Caco-2 (cell line): ENCODE data around the gene S100Z. TPM values are rescaled to one million over a fixed set of nuclear protein-coding genes. Genes with fewer than 3 reads are reported as not detected.
"Not testable (repeated sequence)": the region's sequence is repeated elsewhere in the genome, so short reads cannot be mapped to it uniquely, and the experiment has no call there.

Source experiments
- BruUV-seq: library from RNA; stranded (reverse); fragments of 400-500 nt; replicated peaks from 2 replicates; lab custom pipeline; 2021; lab: Mats Ljungman, UMichigan
- CTCF ChIA-PET: fragments of 300-600 bp; sonication (Branson Sonifier 250); formaldehyde crosslinking; loops from one replicate; lab custom pipeline; 2022; ENCODE audit warnings: antibody characterized with exemption; lab: Charles Lee
- POLR2A ChIA-PET: fragments of 300-600 bp; sonication (Branson Sonifier 250); formaldehyde crosslinking; loops from one replicate; lab custom pipeline; 2022; ENCODE audit warnings: antibody characterized with exemption; lab: Charles Lee
- DNase-seq, 2 experiments: peaks; one replicate each; pipeline versions ENCODE4 v3.0.0 to v3.0.0-alpha.2; 2020 to 2022
- H3K27me3 ChIP-seq: replicated peaks from 2 replicates; pipeline ENCODE4 v1.6.0; 2011; ENCODE audit warnings: low read length; ENCODE audit not compliant: control insufficient read depth, insufficient read depth
- H3K36me3 ChIP-seq: 2 replicates; pipeline ENCODE4 v1.5.1; 2011; ENCODE audit warnings: low read length; ENCODE audit not compliant: control insufficient read depth, insufficient read depth
- H3K4me1 ChIP-seq: fragments of 250-450 bp; sonication (Bioruptor Pico); 2 replicates; pipeline ENCODE4 v1.5.1; 2020; ENCODE audit warnings: mild to moderate bottlenecking
- H3K4me3 ChIP-seq: 2 replicates; pipeline ENCODE4 v1.5.1; 2011; ENCODE audit warnings: low read depth, mild to moderate bottlenecking, control low read depth, low read length
- H3K9me3 ChIP-seq: fragments of 250-450 bp; sonication (Bioruptor Pico); 2 replicates; pipeline ENCODE4 v1.5.1; 2020; ENCODE audit warnings: mild to moderate bottlenecking, moderate library complexity
- H3K27ac Mint-ChIP-seq: one replicate; pipeline ENCODE4 v1.8.0; 2022; ENCODE audit warnings: mixed read lengths; ENCODE audit not compliant: unreplicated experiment
- H3K27me3 Mint-ChIP-seq: one replicate; pipeline ENCODE4 v1.8.0; 2022; ENCODE audit warnings: mixed read lengths; ENCODE audit not compliant: insufficient read depth, unreplicated experiment
- H3K36me3 Mint-ChIP-seq: one replicate; pipeline ENCODE4 v1.8.0; 2022; ENCODE audit warnings: mild to moderate bottlenecking, mixed read lengths; ENCODE audit not compliant: insufficient read depth, unreplicated experiment
- H3K4me1 Mint-ChIP-seq: one replicate; pipeline ENCODE4 v1.8.0; 2022; ENCODE audit warnings: low read depth, mixed read lengths; ENCODE audit not compliant: unreplicated experiment
- H3K4me3 Mint-ChIP-seq: one replicate; pipeline ENCODE4 v1.8.0; 2022; ENCODE audit warnings: mild to moderate bottlenecking, moderate library complexity, mixed read lengths; ENCODE audit not compliant: unreplicated experiment
- H3K9me3 Mint-ChIP-seq: one replicate; pipeline ENCODE4 v1.8.0; 2022; ENCODE audit warnings: mixed read lengths; ENCODE audit not compliant: unreplicated experiment
- CTCF ChIP-seq, 2 experiments: fragments of 200-600 bp in 1 of 2; IDR thresholded peaks; 1 replicate in 1 of 2; 2 replicates in 1 of 2; pipeline versions ENCODE4 v1.5.1 to v1.8.0; 2011 to 2022; ENCODE audit warnings: antibody characterized with exemption in 1 of 2, control low read depth in 1 of 2, inconsistent platforms in 1 of 2, low read depth in 1 of 2, low read length in 1 of 2, mild to moderate bottlenecking in 1 of 2, moderate library complexity in 1 of 2; ENCODE audit not compliant: insufficient read depth in 1 of 2, severe bottlenecking in 1 of 2, unreplicated experiment in 1 of 2
- intact Hi-C: fragments of 100-400 bp; cut with micrococcal nuclease; formaldehyde crosslinking; loops from one replicate; pipeline ENCODE4 v1.10.0; 2022; ENCODE audit not compliant: unreplicated experiment
- total RNA-seq: library from RNA; stranded (reverse); gene quantifications from 2 replicates; pipeline ENCODE4 v1.2.3, GENCODE V29; 2022

Gene S100Z
- total RNA-seq, 1 experiment from 2014 or later: 0.66 TPM

- no TSS peak for BruUV-seq
- Histone ChIP-seq H3K36me3 (no peaks in the 10 kb centered on the region), H3K4me3 (no peak overlapping the region), H3K4me1 (no peaks in the 10 kb centered on the region), H3K27me3 (no peaks in the 10 kb centered on the region), H3K9me3 (no peaks in the 10 kb centered on the region; the same call in 1 of the 2 replicates)
- Mint-ChIP-seq H3K9me3 (no peaks in the 10 kb centered on the region), H3K27me3 (no peaks in the 10 kb centered on the region), H3K27ac (no peak overlapping the region), H3K4me1 (no peaks in the 10 kb centered on the region), H3K4me3 (no peak overlapping the region), H3K36me3 (no peaks in the 10 kb centered on the region)
- TF ChIP-seq CTCF (IDR thresholded peaks at IDR 0.05; ENCODE audit: insufficient read depth in 1 of 2, low read depth in 1 of 2, low read length in 1 of 2, severe bottlenecking in 1 of 2, unreplicated experiment in 1 of 2): no peak
- CTCF ChIA-PET: no interaction called here
- POLR2A ChIA-PET: no interaction called here
- no peak for DNase-seq
- intact Hi-C loops: no loop called here
These were observed 58.4 kb downstream of the S100Z start for GRCh38 chr5:76908166-76908565.

GRCh38 chr5:76910344-76910933 lies 60.6 kb downstream of the S100Z start:
- H3K27me3 Mint-ChIP-seq, H3K4me1 Mint-ChIP-seq, CTCF ChIA-PET: not testable (repeated sequence)

GRCh38 chr5:76914671-76915070 lies 64.9 kb downstream of the S100Z start:
- H3K4me1 Mint-ChIP-seq, H3K27me3 ChIP-seq, H3K4me1 ChIP-seq, H3K27ac Mint-ChIP-seq, intact Hi-C loops, CTCF ChIA-PET, POLR2A ChIA-PET, H3K4me3 ChIP-seq, H3K9me3 Mint-ChIP-seq, H3K36me3 ChIP-seq, H3K36me3 Mint-ChIP-seq, H3K9me3 ChIP-seq, H3K27me3 Mint-ChIP-seq, H3K4me3 Mint-ChIP-seq, BruUV-seq, DNase-seq: not testable (repeated sequence)

More at GRCh38 chr5:76910344-76910933, 60.6 kb downstream of the S100Z start:
- H3K36me3 Mint-ChIP-seq, H3K4me3 Mint-ChIP-seq, H3K27me3 ChIP-seq, H3K4me1 ChIP-seq, POLR2A ChIA-PET, H3K4me3 ChIP-seq, H3K9me3 Mint-ChIP-seq, intact Hi-C loops, DNase-seq, H3K36me3 ChIP-seq, H3K9me3 ChIP-seq, BruUV-seq, H3K27ac Mint-ChIP-seq: not testable (repeated sequence)

DNA sequence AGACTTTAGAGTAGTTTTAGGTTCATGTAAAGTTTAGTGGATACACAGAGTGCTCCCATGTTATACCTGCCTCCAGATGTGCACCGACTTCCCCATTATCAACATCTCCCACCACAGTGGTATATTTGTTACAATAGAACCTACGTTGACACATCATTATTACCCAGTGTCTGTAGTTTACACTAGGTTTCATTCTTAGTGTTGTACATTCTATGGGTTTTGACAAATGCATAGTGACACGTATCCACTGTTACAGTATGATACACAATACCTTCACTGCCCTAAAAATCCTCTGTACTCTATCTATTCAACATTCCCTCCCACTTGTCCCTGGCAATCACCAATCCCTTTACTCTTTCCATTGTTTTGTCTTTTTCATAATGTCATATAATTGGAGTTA lies 68.7 kb downstream of the S100Z start:
- H3K4me1 ChIP-seq: no peaks in the 10 kb centered on the region
- Mint-ChIP-seq H3K36me3 (no peaks in the 10 kb centered on the region), H3K27me3 (no peaks in the 10 kb centered on the region), H3K9me3 (no peaks in the 10 kb centered on the region), H3K4me1 (no peaks in the 10 kb centered on the region), H3K27ac (no peak overlapping the region), H3K4me3 (no peak overlapping the region)
- H3K27me3 ChIP-seq: no peaks in the 10 kb centered on the region
- no peak for TF ChIP-seq CTCF (IDR thresholded peaks at IDR 0.05; ENCODE audit: insufficient read depth in 1 of 2, low read depth in 1 of 2, low read length in 1 of 2, severe bottlenecking in 1 of 2, unreplicated experiment in 1 of 2)
- no peak overlapping the region for H3K4me3 ChIP-seq
- BruUV-seq: no TSS peak
- H3K9me3 ChIP-seq: no peaks in the 10 kb centered on the region
- intact Hi-C loops: no loop called here
- POLR2A ChIA-PET: no interaction called here
- no peaks in the 10 kb centered on the region for H3K36me3 ChIP-seq
- no peak for DNase-seq
- CTCF ChIA-PET: no interaction called here
